ENCODE data around the gene CNOT1. TPM values are rescaled to one million over a fixed set of nuclear protein-coding genes. Genes with fewer than 3 reads are reported as not detected.

Gene CNOT1
- total and polyA plus RNA-seq, 2 of the 4 experiments (the other 2 are of a cell fraction): 85.5 to 357 TPM

DNA sequence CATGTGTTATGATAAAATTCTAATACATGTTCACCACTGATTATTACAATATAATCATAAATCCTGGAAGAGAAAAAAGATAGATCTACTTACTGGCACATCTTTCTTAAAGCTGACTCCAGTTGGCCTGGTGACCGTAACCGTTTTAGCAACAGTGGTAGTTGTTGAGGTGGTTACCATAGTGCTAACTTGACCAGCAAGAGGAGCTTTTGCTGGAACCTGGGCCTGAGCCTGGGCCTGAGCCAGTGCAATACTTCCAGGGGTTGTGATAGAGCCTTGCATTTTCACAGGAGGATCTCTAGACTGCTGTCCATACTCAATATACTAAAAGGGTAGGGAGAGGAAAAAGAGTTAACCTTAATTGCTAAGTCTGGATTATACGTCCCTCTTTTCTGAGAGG lies 78.1 kb downstream of the CNOT1 start:
- Histone ChIP-seq H3K14ac (replicated peaks; ENCODE audit: low read depth, low read length) (no peak overlapping the region), H3K27me3 (ENCODE audit: control insufficient read depth, insufficient read depth, low read length) (no peaks in the 10 kb centered on the region), H2AK5ac (ENCODE audit: low read depth, low read length) (no peak overlapping the region), H4K91ac (ENCODE audit: insufficient read depth, low read depth, low read length) (no peak overlapping the region), H2BK15ac (ENCODE audit: low read depth, low read length) (no peak overlapping the region), H3K4me3 (ENCODE audit: insufficient read depth, low read depth, low read length) (no peak overlapping the region), H3K9me1 (ENCODE audit: insufficient read depth, low read length) (no peaks in the 10 kb centered on the region), H3K4me2 (ENCODE audit: low read depth, low read length) (no peak overlapping the region), H4K5ac (ENCODE audit: low read depth, low read length) (no peak overlapping the region), H3K79me1 (ENCODE audit: low read depth in 1 of 2, low read length in 2 of 2) (peaks cover 6% of the 10 kb centered on the region in 2 experiments; a peak in 2 of 4 replicates), H3K56ac (ENCODE audit: extremely low read depth, insufficient read depth, low read length) (no peak overlapping the region), H3K36me3 (ENCODE audit: control insufficient read depth, insufficient read depth, low read length) (peaks cover 38% of the 10 kb centered on the region), H2BK5ac (ENCODE audit: low read depth, low read length, poor library complexity, severe bottlenecking) (no peak overlapping the region), H4K20me1 (ENCODE audit: insufficient read depth, low read length) (peaks cover 4% of the 10 kb centered on the region; the same call in 1 of the 2 replicates), H4K8ac (ENCODE audit: low read depth in 2 of 2, low read length in 2 of 2) (no peak overlapping the region), H3K9ac (ENCODE audit: low read depth, low read length) (no peak overlapping the region), H3K18ac (ENCODE audit: low read depth, low read length) (no peak overlapping the region), H3K9me3 (ENCODE audit: control insufficient read depth, insufficient read depth, low read length) (no peaks in the 10 kb centered on the region), H3K27ac (ENCODE audit: insufficient read depth, low read length) (no peak overlapping the region), H3K4ac (ENCODE audit: low read depth, low read length) (no peak overlapping the region), H2AFZ (replicated peaks; ENCODE audit: low read length, poor library complexity) (no peak overlapping the region), H2AK9ac (replicated peaks; ENCODE audit: low read depth, low read length, poor library complexity) (no peak overlapping the region), H2BK120ac (ENCODE audit: low read depth, low read length) (no peak overlapping the region), H3K23ac (ENCODE audit: low read depth, low read length) (no peak overlapping the region), H2BK20ac (ENCODE audit: low read depth, low read length) (no peak overlapping the region), H3K4me1 (ENCODE audit: control insufficient read depth, insufficient read depth, low read length) (no peaks in the 10 kb centered on the region)
- intact Hi-C loops (cut with micrococcal nuclease) (no loop called here), dilution Hi-C loops (cut with HindIII; ENCODE audit: low sequenced_read_pairs, unreplicated experiment) (no loop called here), in situ Hi-C loops (cut with MboI; ENCODE audit: low sequenced_read_pairs) (no loop called here)
- no TSS peak for BruUV-seq (replicated peaks)
- DNase-seq (no peak), ATAC-seq (ENCODE audit: low read depth) (no peak)
- ChIA-PET POLR2A (ENCODE audit: unreplicated experiment) (no interaction called here), CTCF (interaction anchor here (1.3 kb wide), 1 partner anchor 11 kb away, joined by 3 read pairs; no protein-coding TSS in a partner anchor)
- no CpG with 5 or more reads among the region's 3 CpGs for whole genome bisulfite sequencing, 2 experiments (ENCODE audit: extremely low coverage in 2 of 2, insufficient read length in 1 of 2)
- TF ChIP-seq CHD1 (IDR thresholded peaks at IDR 0.05; ENCODE audit: low read depth, low read length): no peak
- TF ChIP-seq RAD21 (IDR thresholded peaks at IDR 0.05; ENCODE audit: low read length): no peak
- no peak for TF ChIP-seq MAFK (IDR thresholded peaks at IDR 0.05; ENCODE audit: low read depth, low read length)
- TF ChIP-seq, protein P1, sequence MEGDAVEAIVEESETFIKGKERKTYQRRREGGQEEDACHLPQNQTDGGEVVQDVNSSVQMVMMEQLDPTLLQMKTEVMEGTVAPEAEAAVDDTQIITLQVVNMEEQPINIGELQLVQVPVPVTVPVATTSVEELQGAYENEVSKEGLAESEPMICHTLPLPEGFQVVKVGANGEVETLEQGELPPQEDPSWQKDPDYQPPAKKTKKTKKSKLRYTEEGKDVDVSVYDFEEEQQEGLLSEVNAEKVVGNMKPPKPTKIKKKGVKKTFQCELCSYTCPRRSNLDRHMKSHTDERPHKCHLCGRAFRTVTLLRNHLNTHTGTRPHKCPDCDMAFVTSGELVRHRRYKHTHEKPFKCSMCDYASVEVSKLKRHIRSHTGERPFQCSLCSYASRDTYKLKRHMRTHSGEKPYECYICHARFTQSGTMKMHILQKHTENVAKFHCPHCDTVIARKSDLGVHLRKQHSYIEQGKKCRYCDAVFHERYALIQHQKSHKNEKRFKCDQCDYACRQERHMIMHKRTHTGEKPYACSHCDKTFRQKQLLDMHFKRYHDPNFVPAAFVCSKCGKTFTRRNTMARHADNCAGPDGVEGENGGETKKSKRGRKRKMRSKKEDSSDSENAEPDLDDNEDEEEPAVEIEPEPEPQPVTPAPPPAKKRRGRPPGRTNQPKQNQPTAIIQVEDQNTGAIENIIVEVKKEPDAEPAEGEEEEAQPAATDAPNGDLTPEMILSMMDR (conservative IDR thresholded peaks at IDR 0.05; ENCODE audit: low read depth, low read length): no peak
- no peak for TF ChIP-seq SMC3 (IDR thresholded peaks at IDR 0.05; ENCODE audit: low read depth, low read length)
- TF ChIP-seq BHLHE40 (IDR thresholded peaks at IDR 0.05; ENCODE audit: low read depth, low read length): no peak
- no peak for TF ChIP-seq POLR2A (IDR thresholded peaks at IDR 0.05; ENCODE audit: low read depth, low read length)
- TF ChIP-seq RCOR1 (IDR thresholded peaks at IDR 0.05; ENCODE audit: insufficient replicate concordance, low read length): no peak

Measured in IMR-90 (cell line).